Measurements from ENCODE around the gene COX4I1.

- TF ChIP-seq CTCF (IDR thresholded peaks at IDR 0.05) (peak; percentile 14), EZH2 (IDR thresholded peaks at IDR 0.05) (peak; percentile 7)
Measured at GRCh38 chr16:85798901-85799496, 496 bp upstream of the COX4I1 start.
